T47D (cell line): ENCODE results near the gene CREBRF.
A peak's percentile ranks its signal among the peaks of the same experiment; 100 is the strongest.
"Not testable (repeated sequence)": the region's sequence is repeated elsewhere in the genome, so short reads cannot be mapped to it uniquely, and the experiment has no call there.

ENCODE experiments used
- DNase-seq, 2 experiments: peaks; one replicate each; pipeline versions ENCODE4 v3.0.0 to v3.0.0-alpha.2; 2011 to 2012; ENCODE audit warnings: low read depth in 1 of 2, low spot score in 1 of 2
- JUND ChIP-seq: IDR thresholded peaks from 2 replicates; pipeline ENCODE4 v1.6.1; 2012; ENCODE audit warnings: low read depth
- in situ Hi-C: cut with HindIII; loops from 2 replicates; pipeline ENCODE4 v1.10.0; 2016; ENCODE audit warnings: low sequenced_read_pairs, low pct_unique_long_range_greater_than_20kb

The CREBRF gene

DNA sequence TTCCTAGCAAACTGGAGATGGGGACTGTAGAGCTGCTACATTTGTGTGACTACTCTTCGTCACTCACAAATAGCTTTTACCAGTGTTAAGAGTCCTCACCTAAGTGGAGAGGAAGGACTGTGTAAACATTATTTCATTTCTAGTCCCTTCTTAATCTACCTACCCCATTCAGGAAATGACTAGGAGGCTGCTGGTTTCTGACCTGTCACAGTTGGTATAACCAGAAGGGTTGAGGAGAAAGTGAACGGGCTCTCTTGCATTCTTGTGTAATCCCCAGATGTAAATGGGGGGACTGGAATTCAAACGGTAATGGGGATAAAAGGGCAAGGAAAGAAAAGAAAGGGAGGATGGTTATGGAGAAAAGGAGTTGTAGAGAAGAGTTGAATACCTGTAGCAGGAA is 52.8 kb downstream of the CREBRF start:
- DNase-seq, result no peak
- in situ Hi-C loops, result no loop called here

DNA sequence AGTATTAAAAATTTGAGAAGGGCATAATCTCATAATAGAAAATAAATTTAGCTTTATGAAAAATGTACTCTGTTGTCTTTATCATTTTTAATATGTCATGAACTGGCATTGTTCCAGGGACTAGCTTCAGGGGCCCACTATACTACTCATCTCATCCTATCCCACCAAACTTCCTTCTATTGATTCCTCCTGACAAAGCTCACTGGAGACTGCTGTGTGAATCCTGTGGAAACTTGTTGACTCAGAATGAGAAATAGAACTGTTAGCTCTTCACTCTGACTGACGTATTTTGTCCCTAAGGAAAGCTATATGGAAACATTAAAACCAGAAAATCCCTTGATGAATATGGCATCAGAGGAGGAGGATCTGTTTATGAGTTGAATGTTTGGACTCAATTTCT is 58.4 kb downstream of the CREBRF start:
- DNase-seq, result no peak
- no peak for TF ChIP-seq JUND
- in situ Hi-C loops, result no loop called here

More for the DNA sequence above, 52.8 kb downstream of the CREBRF start:
- no peak for TF ChIP-seq JUND

DNA sequence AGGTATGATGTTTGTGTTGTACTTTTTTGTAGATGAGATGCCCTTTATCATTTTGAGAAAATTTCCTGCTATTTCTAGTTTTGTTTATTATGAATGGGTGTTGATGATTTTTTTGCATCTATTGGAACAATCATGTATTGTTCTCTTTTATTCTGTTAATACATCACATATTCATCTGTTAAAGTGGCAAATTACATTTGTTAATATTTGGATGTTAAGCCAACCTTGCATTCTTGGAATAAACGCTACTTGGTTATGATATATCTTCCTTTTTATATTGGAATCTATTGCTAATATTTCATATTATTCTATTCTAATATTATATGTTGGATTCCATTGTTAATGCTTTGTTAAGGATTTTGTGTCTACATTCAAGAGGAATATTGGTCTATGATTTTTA is 63.6 kb downstream of the CREBRF start:
- no peak for DNase-seq
- TF ChIP-seq JUND, result no peak
- in situ Hi-C loops, result no loop called here

DNA sequence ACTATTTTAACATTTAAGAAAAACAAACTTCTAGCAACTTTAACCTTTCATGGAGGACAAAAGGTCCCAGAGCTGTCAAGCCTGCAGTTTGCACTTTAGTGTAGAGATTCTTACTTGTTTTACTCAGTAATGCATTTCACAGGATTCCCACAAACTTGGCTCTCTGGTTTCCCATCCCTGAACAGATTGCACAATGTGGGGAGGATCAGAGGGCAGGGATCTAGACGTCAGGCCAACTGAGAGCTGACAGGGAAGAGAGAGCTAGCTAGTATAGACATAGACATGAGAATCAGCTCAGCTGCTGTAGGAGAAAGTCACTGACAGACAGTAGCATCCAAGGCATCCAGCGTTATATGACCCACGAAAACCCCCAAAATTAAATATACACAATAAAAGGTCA is 67.3 kb downstream of the CREBRF start:
- in situ Hi-C loops, result no loop called here
- TF ChIP-seq JUND, result no peak
- no peak for DNase-seq

DNA sequence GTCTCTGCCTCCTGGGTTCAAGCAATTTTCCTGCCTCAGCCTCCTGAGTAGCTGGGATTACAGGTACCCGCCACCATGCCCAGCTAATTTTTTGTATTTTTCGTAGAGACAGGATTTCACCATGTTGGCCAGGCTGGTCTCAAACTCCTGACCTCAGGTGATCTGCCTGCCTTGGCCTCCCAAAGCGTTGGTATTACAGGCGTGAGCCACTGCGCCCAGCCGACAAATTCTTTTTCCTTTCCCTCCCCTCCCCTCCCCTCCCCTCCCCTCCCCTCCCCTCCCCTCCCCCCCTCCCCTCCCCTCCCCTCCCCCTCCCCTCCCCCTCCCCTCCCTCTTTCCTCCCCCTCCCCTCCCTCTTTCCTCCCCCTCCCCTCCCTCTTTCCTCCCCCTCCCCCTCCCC is 76.0 kb downstream of the CREBRF start:
- in situ Hi-C loops, DNase-seq: not testable (repeated sequence)

DNA sequence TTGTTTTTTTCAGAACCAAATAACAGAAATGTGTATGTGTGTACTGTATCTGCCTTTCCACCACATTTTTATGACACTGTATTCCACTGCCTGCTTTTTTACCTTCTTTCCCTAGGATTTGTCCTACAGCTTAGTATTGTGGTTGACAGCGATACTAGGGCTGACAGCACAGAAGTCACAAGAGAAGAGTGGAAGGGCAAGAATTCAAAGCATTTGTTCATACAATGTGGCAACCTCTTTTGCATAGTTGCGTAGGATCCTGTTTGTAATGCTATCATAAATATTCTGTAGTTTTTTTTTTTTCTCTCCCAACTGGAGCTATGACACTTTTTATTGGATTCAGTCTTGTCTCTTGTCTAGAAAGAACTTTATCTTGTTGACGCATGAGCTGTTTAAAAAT is 82.6 kb downstream of the CREBRF start:
- TF ChIP-seq JUND, result no peak
- in situ Hi-C loops, result no loop called here
- no peak for DNase-seq

DNA sequence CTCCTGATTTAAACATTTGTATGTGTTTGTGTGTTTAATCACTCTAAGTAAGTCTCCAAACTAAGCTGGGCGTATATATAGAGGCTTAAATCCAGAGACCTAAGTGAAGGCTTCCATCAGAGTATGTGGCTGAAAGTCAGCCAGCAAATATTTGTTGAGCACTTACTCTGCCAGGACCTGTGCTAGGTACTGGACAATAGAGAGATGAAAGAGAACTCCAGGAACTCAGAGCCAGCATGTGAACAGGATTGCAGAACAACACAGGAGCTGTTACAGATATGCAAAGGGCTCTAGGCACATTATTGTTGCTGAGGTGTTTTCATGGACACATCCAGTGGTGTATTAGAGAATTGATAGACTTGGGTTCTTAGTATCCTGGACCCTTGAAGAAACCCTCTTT is 83.5 kb downstream of the CREBRF start:
- TF ChIP-seq JUND, result no peak
- in situ Hi-C loops, result no loop called here
- DNase-seq, result peak in 1 of 2 experiments; percentile 41

DNA sequence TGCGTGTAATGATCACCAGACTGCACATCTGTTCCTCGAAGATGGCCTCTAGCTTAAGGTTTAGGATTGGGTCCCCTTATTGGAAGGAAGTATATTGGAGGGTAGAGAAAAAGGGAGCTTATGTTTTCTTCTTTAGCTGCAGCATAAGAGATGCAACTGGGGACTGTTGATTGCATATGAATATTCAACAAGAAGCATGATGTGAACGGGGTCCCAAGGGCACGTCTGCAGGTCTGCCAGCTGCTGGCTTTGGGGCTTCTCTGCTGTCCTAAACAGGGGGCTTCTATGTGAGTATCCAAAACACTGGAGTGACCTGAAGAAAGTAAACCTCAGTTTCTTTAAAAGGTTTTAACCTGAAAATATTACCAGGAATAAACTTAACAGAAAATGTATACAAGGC is 84.6 kb downstream of the CREBRF start:
- no peak for DNase-seq
- in situ Hi-C loops, result no loop called here
- no peak for TF ChIP-seq JUND

DNA sequence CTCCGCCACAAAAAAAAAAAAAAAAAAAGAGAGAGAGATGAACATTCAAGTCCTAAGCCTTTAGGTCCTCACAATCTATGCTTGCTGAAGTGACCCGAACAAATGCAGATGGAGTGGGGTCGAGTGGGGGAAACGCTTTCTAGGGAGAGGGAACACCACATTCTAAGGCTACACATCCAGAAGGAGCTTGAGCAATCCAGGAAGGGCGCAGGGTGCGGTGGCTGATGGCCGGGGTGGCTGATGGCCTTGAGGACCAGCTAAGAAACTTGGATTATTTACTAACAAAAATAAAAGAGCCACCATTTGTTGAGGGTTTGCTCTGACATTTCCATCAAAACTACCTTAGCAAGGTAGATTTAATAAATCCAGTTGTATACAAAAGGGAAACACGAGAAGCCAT is 87.4 kb downstream of the CREBRF start:
- TF ChIP-seq JUND, result no peak
- in situ Hi-C loops, result no loop called here
- DNase-seq, result no peak

DNA sequence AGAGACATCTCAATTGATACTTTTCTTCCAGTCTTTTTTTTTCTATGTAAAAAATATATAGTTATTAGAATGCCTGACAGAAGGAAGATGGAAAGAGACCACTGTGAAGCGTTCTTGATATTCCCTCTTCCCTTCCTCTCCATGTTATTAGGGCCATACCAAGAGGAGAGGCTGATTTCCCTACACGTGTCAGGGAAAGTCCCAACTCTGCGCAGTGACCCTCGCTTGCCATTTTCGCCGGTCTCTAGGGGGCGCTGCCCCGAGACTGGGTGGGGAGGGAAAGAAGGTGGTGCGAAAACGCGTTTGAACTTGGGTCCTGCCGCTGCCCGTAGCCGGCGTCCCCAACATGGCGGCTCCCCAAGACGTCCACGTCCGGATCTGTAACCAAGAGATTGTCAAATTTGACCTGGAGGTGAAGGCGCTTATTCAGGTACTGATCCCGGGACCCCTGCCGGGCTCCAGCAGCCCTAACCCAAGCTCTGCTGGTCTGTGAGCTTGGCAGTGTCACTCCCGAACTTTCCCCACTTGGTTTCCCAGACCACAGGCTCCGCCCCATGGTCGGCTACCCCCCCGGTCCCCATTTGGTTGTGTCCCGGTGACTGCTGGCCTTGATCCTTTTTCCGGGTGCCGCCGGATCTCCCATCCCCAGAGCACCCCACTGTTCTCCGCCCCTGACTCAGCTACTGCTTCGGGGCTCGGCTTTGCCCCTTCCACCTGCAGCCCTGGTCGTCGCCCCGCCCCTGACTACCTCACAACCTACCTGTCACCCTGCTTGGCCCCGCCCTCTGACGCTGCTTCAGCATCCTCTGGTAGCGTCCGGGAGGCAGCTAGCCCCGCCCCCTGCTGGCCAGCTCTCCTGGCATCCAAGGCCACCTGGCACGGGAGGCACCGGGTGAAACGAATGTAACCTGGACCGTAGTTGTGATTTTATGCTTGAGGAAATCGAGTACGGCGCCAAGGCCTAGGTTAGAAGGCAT is 88.3 kb downstream of the CREBRF start, which contains the start of gene BNIP1:
Gene BNIP1, plus strand, starts transcription at position 332 of the 977 bp plus-strand sequence. Its CDS starts 15 bp downstream, at position 347.
- in situ Hi-C loops, result no loop called here
- TF ChIP-seq JUND, result no peak
- DNase-seq, result peak; percentile 92 to 98

DNA sequence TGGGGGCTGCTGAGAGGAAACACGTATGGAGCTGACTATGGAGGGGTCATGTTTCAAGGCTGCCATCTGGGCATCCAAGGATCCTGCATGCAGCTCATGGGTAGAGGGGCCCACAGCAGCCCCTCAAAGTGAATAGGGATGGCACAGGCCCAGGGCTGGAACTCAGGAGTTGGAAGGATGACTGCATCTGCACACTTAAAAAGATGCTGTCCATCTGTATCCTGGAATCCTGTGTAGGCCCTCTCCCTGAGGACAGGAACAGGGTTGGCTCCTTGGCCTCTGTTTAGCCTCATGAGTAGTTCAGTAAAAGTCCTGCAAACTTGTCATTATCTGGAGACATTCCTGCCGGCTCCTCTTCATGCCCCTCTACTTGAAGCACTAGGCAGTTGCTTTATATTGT is 92.2 kb downstream of the CREBRF start:
- no peak for DNase-seq
- in situ Hi-C loops, result no loop called here
- no peak for TF ChIP-seq JUND

DNA sequence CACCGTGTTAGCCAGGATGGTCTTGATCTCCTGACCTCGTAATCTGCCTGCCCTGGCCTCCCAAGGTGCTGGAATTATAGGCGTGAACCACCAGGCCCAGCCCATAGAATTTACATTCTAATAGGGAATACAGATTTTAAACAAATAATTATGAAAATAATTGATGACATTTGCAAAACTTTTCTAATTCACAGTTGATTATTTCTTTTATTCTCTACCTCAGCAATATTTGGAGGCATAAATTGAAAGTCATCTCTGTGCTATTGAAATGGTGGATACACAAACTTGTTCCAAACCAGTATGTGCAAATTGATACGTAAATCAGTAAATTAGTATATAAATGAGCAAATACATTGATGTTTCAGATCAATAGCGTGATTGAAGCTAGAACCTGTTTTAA is 96.4 kb downstream of the CREBRF start:
- DNase-seq, result no peak
- no peak for TF ChIP-seq JUND
- in situ Hi-C loops, result no loop called here

DNA sequence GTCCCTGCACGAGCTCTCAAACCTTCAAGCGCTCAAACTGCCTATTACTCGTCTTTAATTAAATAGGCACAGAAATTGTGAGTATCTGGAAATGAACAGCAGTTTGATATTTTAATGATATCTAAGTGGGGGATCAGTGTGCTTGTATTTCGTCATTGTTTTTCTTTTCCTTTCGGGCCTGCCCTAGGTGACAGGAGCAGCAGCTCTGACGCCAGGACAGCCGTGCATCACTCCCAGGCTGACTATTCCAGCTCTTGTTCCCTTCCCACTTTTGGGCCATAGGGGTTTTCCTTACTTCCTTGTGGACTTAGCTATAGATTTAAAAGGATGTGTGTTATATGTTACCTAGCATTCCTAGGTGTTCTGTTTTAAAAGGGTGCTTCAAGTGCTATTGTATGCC is 97.7 kb downstream of the CREBRF start:
- TF ChIP-seq JUND, result no peak
- DNase-seq, result no peak
- in situ Hi-C loops, result no loop called here

DNA sequence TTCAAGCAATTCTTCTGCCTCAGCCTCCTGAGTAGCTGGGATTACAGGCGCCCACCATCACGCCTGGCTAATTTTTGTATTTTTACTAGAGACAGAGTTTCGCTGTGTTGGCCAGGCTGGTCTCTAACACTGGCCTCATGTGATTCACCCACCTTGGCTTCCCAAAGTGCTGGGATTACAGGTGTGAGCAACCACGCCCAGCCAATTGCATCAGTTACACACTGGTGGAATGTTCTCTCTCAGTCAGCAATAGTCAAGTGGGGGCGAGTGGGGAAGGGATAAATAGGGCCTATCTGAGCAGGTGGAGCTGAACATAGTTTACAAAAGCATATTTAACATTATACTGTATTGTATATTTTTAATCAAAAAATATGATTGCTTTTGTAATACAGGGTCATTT is 98.5 kb downstream of the CREBRF start:
- in situ Hi-C loops, result not testable (repeated sequence)

More for the DNA sequence above, 98.5 kb downstream of the CREBRF start:
- DNase-seq, result not testable (repeated sequence)
